Stomach (tissue), 9 donors: ENCODE data around the gene CD58. TPM values are rescaled to one million over a fixed set of nuclear protein-coding genes. Genes with fewer than 3 reads are reported as not detected.

Experiments
- DNase-seq, 2 donors: peaks; one replicate each; pipeline versions ENCODE4 v3.0.0 to v3.0.0-alpha.2; 2013 to 2019
- H3K27ac ChIP-seq, 5 donors: fragments of 200-600 bp in 4 of 5; sonication (generic) in 4 of 5; one replicate each; pipeline ENCODE4 v1.5.1; 2013 to 2019; ENCODE audit warnings: mild to moderate bottlenecking in 1 of 5, moderate library complexity in 1 of 5
- H3K27me3 ChIP-seq, 3 donors: fragments of 200-600 bp; sonication (generic); one replicate each; pipeline ENCODE4 v1.5.1; 2017 to 2019; ENCODE audit warnings: mixed run types in 1 of 3
- H3K36me3 ChIP-seq, 4 donors: fragments of 200-600 bp; sonication (generic); 1 replicate in 3 of 4; 2 replicates in 1 of 4; pipeline ENCODE4 v1.5.1; 2016 to 2019
- H3K4me1 ChIP-seq, 4 donors: fragments of 200-600 bp; sonication (generic); one replicate each; pipeline ENCODE4 v1.5.1; 2016 to 2019
- H3K4me3 ChIP-seq, 4 donors: fragments of 200-600 bp; sonication (generic) in 3 of 4; one replicate each; pipeline ENCODE4 v1.5.1; 2016 to 2019; ENCODE audit warnings: mild to moderate bottlenecking in 1 of 4
- H3K9me3 ChIP-seq, 4 donors: fragments of 200-600 bp; sonication (generic); one replicate each; pipeline ENCODE4 v1.5.1; 2016 to 2019
- CTCF ChIP-seq, 7 experiments: fragments of 450-650 bp in 4 of 7; fragments of 200-600 bp in 3 of 7; sonication (generic) in 3 of 7; IDR thresholded peaks; one replicate each; pipeline ENCODE4 v1.5.1; 2016 to 2019; ENCODE audit warnings: antibody characterized with exemption in 7 of 7, control low read depth in 2 of 7, mild to moderate bottlenecking in 1 of 7
- EP300 ChIP-seq: sonication (generic); formaldehyde crosslinking; IDR thresholded peaks from one replicate; pipeline ENCODE4 v1.6.1; 2017; ENCODE audit warnings: antibody characterized with exemption
- POLR2A ChIP-seq, 4 donors: fragments of 450-650 bp; IDR thresholded peaks; one replicate each; pipeline ENCODE4 v1.6.1; 2016; ENCODE audit warnings: antibody characterized with exemption in 4 of 4, control low read depth in 2 of 4, mild to moderate bottlenecking in 1 of 4, moderate library complexity in 1 of 4
- POLR2AphosphoS5 ChIP-seq, 3 donors: sonication (generic); formaldehyde crosslinking; IDR thresholded peaks; one replicate each; pipeline ENCODE4 v1.6.1; 2016; ENCODE audit warnings: antibody characterized with exemption in 3 of 3
- WGBS, 5 donors: extraction: QIAGEN DNeasy Blood & Tissue Kit in 3 of 5; methylation state at CpG; one replicate each; pipeline versions ENCODE4 v1.1.5 to v1.1.7; 2013 to 2018; 5-methylcytosine and 5-hydroxymethylcytosine counted together
- intact Hi-C: fragments of 100-400 bp; cut with DNase I; formaldehyde crosslinking; loops from one replicate; pipeline ENCODE4 v1.15.1; 2023; ENCODE audit warnings: low total_unique reads
- polyA plus RNA-seq, 3 donors: library from polyadenylated mRNA; stranded (reverse); fragments of 200-250 nt; gene quantifications; one replicate each; pipeline ENCODE4 v1.2.3, GENCODE V29; 2013
- small RNA-seq, 4 donors: library from RNA; depleted of rRNA; stranded (forward); fragments of <200 nt; gene quantifications; one replicate each; pipeline ENCODE3, GENCODE V24; 2016
- total RNA-seq, 5 donors: library from RNA; depleted of rRNA; stranded (reverse); fragments of >200 nt; gene quantifications; one replicate each; pipeline versions ENCODE4 v1.1.0 to v1.2.3, GENCODE V29; 2014 to 2016
- donor health status: healthy with polysubstance abuse.
- donor health status: Bipolar disorder and iron deficiency.
- donor health status: healthy.

The CD58 gene
- total and polyA plus RNA-seq, 8 donors, result 1.2 to 48.8 (median 8.7) TPM

- DNase-seq, result no peak
- Histone ChIP-seq H3K27ac (no peak overlapping the region), H3K27me3 (no peaks in the 10 kb centered on the region), H3K9me3 (no peaks in the 10 kb centered on the region), H3K4me1 (peaks cover 0 to 6% (median 0%) of the 10 kb centered on the region in 4 donors), H3K36me3 (no peaks in the 10 kb centered on the region), H3K4me3 (no peak overlapping the region)
- intact Hi-C loops, result no loop called here
- WGBS, 5 donors, result 70 to 87% (median 80%) methylated on average over 4 of the region's 4 CpGs
- no peak for TF ChIP-seq EP300
- TF ChIP-seq CTCF (IDR thresholded peaks at IDR 0.05), result no peak
- TF ChIP-seq POLR2A (IDR thresholded peaks at IDR 0.05), result no peak
- TF ChIP-seq POLR2AphosphoS5 (IDR thresholded peaks at IDR 0.05), result no peak
Observed at GRCh38 chr1:116465477-116465844, 105.4 kb downstream of the CD58 start.

Small RNA genes lying within 50 kb of the gene (small RNA-seq; reads per million reads assigned to genes)
- 0 reads per million in 4 donors for gene MIR548AC

Other genes starting within 250 kb of the CD58 start
- gene ATP1A1, start 197.8 kb downstream of the CD58 start, total RNA-seq, result 100 to 1,000 TPM; 103 to 576 (median 286) TPM
- gene ATP1A1, start 197.8 kb downstream of the CD58 start, polyA plus RNA-seq, result 100 to 1,000 TPM in 2 of 3 donors, 10 to 100 TPM in 1; 49.9 to 210 (median 110) TPM
- gene IGSF3, start 96.7 kb upstream of the CD58 start, total RNA-seq, result 10 to 100 TPM; 18.1 to 31.6 (median 25.7) TPM
- gene IGSF3, start 96.7 kb upstream of the CD58 start, polyA plus RNA-seq, result 1 to 10 TPM; 1.7 to 6.2 (median 2.7) TPM
- 10 to 100 TPM in 1 of 5 donors, 1 to 10 TPM in 3, not detected in 1; 2.9 to 14.3 (median 4.8) TPM for gene CD2, start 183.4 kb upstream of the CD58 start, total RNA-seq
- gene CD2, start 183.4 kb upstream of the CD58 start, polyA plus RNA-seq, result 1 to 10 TPM; 1.7 to 9.8 (median 3.3) TPM